ENCODE measurements around the gene LEO1. TPM values are rescaled to one million over a fixed set of nuclear protein-coding genes. Genes with fewer than 3 reads are reported as not detected.

Gene LEO1
- polyA plus RNA-seq, 1 experiment = 1.3 TPM

GRCh38 chr15:51947124-51947523 lies 24.5 kb downstream of the LEO1 start:
- CTCF ChIA-PET = no interaction called here

GRCh38 chr15:51939216-51939615 lies 32.4 kb downstream of the LEO1 start:
- Histone ChIP-seq H3K36me3 (ENCODE audit: control insufficient read depth, insufficient read depth, low read length) (peaks cover 1% of the 10 kb centered on the region; the same call in 1 of the 2 replicates), H3K27me3 (ENCODE audit: control insufficient read depth, insufficient read depth, low read length) (no peaks in the 10 kb centered on the region), H3K4me3 (ENCODE audit: low read depth, low read length) (no peak overlapping the region)
- no peak for DNase-seq (ENCODE audit: low read depth)
- TF ChIP-seq, protein P1, sequence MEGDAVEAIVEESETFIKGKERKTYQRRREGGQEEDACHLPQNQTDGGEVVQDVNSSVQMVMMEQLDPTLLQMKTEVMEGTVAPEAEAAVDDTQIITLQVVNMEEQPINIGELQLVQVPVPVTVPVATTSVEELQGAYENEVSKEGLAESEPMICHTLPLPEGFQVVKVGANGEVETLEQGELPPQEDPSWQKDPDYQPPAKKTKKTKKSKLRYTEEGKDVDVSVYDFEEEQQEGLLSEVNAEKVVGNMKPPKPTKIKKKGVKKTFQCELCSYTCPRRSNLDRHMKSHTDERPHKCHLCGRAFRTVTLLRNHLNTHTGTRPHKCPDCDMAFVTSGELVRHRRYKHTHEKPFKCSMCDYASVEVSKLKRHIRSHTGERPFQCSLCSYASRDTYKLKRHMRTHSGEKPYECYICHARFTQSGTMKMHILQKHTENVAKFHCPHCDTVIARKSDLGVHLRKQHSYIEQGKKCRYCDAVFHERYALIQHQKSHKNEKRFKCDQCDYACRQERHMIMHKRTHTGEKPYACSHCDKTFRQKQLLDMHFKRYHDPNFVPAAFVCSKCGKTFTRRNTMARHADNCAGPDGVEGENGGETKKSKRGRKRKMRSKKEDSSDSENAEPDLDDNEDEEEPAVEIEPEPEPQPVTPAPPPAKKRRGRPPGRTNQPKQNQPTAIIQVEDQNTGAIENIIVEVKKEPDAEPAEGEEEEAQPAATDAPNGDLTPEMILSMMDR (IDR thresholded peaks at IDR 0.05; ENCODE audit: insufficient read depth, low read depth, low read length) = no peak
- ChIA-PET CTCF (no interaction called here), POLR2A (no interaction called here)

More at GRCh38 chr15:51947124-51947523, 24.5 kb downstream of the LEO1 start:
- Histone ChIP-seq H3K36me3 (ENCODE audit: control insufficient read depth, insufficient read depth, low read length) (peaks cover 26% of the 10 kb centered on the region), H3K27me3 (ENCODE audit: control insufficient read depth, insufficient read depth, low read length) (no peaks in the 10 kb centered on the region), H3K4me3 (ENCODE audit: low read depth, low read length) (no peak overlapping the region)
- DNase-seq (ENCODE audit: low read depth) = no peak
- POLR2A ChIA-PET = no interaction called here
- TF ChIP-seq, protein P1 (IDR thresholded peaks at IDR 0.05; ENCODE audit: insufficient read depth, low read depth, low read length) = no peak

DNA sequence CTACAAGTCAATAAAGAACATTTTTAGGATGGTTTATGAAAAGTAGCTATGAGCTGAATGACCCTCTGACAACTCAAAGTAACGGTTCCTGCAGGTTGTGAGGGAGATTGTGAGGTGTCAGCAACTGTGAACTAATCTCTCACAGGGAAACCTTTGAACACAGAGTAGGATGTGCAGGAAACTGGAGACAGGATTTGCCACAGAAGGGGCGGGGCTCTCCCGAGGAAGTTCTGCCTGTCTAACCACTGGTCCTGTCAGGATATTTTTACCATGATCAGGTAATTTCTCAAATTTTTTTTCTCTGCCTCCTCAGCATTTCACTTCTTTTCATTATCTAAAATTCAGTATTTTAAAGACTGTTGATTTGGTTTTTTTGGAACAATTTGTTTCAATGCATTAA lies 33.3 kb downstream of the LEO1 start:
- H3K36me3 ChIP-seq (ENCODE audit: control insufficient read depth, insufficient read depth, low read length) = peaks cover 1% of the 10 kb centered on the region; the same call in 1 of the 2 replicates
- TF ChIP-seq, protein P1 (IDR thresholded peaks at IDR 0.05; ENCODE audit: insufficient read depth, low read depth, low read length) = no peak
- no peak overlapping the region for H3K4me3 ChIP-seq (ENCODE audit: low read depth, low read length)
- ChIA-PET CTCF (interaction anchor here (0.7 kb wide), 1 partner anchor 161 kb away, joined by 3 read pairs; no protein-coding TSS in a partner anchor), POLR2A (no interaction called here)
- no peak for DNase-seq (ENCODE audit: low read depth)
- H3K27me3 ChIP-seq (ENCODE audit: control insufficient read depth, insufficient read depth, low read length) = no peaks in the 10 kb centered on the region

DNA sequence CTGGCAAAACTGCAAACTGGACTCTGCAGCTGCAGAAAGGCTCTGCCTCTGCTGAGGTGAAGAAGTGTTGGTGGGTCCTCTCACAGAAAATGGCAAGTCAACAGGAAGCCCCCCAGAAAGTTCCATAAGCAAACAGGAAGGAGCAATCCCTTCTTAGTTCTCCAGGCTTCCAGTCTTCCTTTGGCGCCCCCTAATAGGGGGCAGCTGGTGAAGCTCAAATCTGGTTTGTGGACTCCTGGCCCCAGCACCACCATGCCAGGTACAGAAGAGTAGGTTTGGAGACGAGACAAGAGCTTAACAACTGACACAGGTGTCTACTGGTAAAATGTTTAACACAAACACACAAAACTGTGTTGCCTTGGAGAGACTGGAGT lies 35.5 kb downstream of the LEO1 start:
- POLR2A ChIA-PET = no interaction called here
- CTCF ChIA-PET = interaction anchor here (1.0 kb wide), 1 partner anchor 20 kb away, joined by 3 read pairs; no protein-coding TSS in a partner anchor

GRCh38 chr15:51935466-51936104 lies 36.0 kb downstream of the LEO1 start:
- Histone ChIP-seq H3K36me3 (ENCODE audit: control insufficient read depth, insufficient read depth, low read length) (no peaks in the 10 kb centered on the region), H3K27me3 (ENCODE audit: control insufficient read depth, insufficient read depth, low read length) (no peaks in the 10 kb centered on the region), H3K4me3 (ENCODE audit: low read depth, low read length) (no peak overlapping the region)
- CTCF ChIA-PET = interaction anchor here (1.0 kb wide), 1 partner anchor 21 kb away, joined by 3 read pairs; no protein-coding TSS in a partner anchor
- TF ChIP-seq, protein P1 (IDR thresholded peaks at IDR 0.05; ENCODE audit: insufficient read depth, low read depth, low read length) = no peak
- no peak for DNase-seq (ENCODE audit: low read depth)
- POLR2A ChIA-PET = no interaction called here

More for the DNA sequence above, 35.5 kb downstream of the LEO1 start:
- TF ChIP-seq, protein P1 (IDR thresholded peaks at IDR 0.05; ENCODE audit: insufficient read depth, low read depth, low read length) = no peak
- H3K36me3 ChIP-seq (ENCODE audit: control insufficient read depth, insufficient read depth, low read length) = no peaks in the 10 kb centered on the region
- no peaks in the 10 kb centered on the region for H3K27me3 ChIP-seq (ENCODE audit: control insufficient read depth, insufficient read depth, low read length)
- no peak for DNase-seq (ENCODE audit: low read depth)
- no peak overlapping the region for H3K4me3 ChIP-seq (ENCODE audit: low read depth, low read length)

Measured in BJ (cell line).